ENCODE data around the gene DUSP18. TPM values are rescaled to one million over a fixed set of nuclear protein-coding genes. Genes with fewer than 3 reads are reported as not detected.

DUSP18 gene
- total RNA-seq, 1 donor from 2014 or later = 8.0 TPM

DNA sequence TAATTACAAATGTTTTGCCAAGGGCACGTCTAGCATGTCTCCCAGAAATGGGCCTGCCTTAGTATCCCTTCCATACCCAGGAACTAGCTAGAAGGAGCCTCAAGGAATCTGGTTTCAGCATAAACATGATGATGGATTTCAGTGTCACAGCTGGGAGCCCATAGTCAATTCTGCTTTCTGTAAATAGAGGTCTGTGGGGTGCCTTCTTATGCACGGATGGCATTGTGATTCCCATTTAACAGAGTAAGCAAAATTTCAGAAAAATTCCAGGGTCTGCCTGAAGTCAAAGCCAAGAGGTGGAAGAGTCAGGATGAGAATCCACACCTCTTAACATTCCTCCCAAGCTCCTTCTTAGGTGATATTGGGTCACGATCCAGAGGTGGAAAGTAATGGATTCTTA is 12.1 kb downstream of the DUSP18 start:
- Mint-ChIP-seq H3K9me3 (ENCODE audit: unreplicated experiment) (no peaks in the 10 kb centered on the region), H3K4me1 (ENCODE audit: low read depth, unreplicated experiment) (no peaks in the 10 kb centered on the region), H3K4me3 (ENCODE audit: unreplicated experiment) (no peak overlapping the region), H3K27me3 (ENCODE audit: unreplicated experiment) (peaks cover 2% of the 10 kb centered on the region), H3K36me3 (ENCODE audit: unreplicated experiment) (no peaks in the 10 kb centered on the region), H3K27ac (ENCODE audit: unreplicated experiment) (no peak overlapping the region)
- no peak for DNase-seq
- no peak for TF ChIP-seq CTCF (IDR thresholded peaks at IDR 0.05; ENCODE audit: partially characterized antibody, unreplicated experiment)

DNA sequence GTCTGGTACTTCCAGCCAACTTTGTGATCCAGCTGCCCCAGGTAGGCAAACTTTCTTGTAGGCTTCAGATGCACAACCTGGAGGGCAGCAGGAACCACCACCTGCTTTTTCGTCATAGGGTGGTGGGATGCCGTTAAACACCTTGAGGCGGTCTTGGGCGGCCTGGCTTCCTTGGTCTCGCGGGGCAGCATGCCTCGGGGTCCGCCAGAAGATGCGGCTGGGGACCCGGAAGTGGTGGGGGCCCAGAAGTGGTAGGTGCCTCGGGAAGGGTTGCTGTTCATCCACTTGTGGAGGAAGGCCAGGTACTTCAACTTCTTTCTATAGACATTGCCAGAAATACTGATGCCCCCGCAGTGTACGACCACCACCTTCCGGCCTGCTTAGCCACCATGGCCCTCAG is 13.3 kb downstream of the DUSP18 start:
- Mint-ChIP-seq H3K9me3 (ENCODE audit: unreplicated experiment) (no peaks in the 10 kb centered on the region), H3K4me3 (ENCODE audit: unreplicated experiment) (no peak overlapping the region), H3K27ac (ENCODE audit: unreplicated experiment) (no peak overlapping the region), H3K27me3 (ENCODE audit: unreplicated experiment) (peaks cover 2% of the 10 kb centered on the region), H3K36me3 (ENCODE audit: unreplicated experiment) (no peaks in the 10 kb centered on the region), H3K4me1 (ENCODE audit: low read depth, unreplicated experiment) (no peaks in the 10 kb centered on the region)
- no peak for TF ChIP-seq CTCF (IDR thresholded peaks at IDR 0.05; ENCODE audit: partially characterized antibody, unreplicated experiment)
- no peak for DNase-seq

DNA sequence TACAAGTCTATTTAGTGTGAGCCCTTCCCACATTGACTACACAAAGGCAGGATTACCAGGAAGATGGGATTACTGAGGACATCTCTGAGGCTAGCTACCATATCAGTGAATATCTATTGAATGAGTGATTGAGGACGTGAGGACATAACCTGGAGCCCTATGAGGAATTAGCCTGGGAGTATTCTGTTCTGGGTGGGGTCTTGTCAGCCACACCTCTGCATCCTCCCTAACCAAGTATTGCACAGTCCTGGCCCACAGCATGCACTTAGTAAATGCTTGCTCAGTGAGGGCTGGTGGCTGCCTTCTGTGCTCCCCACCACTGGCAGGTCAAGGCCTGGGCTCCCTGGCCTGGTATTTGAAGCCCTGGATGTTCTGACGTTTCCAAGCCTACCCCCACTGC is 14.8 kb downstream of the DUSP18 start:
- no peak for DNase-seq
- H3K27me3 Mint-ChIP-seq (ENCODE audit: unreplicated experiment) = peaks cover 2% of the 10 kb centered on the region
- no peak for TF ChIP-seq CTCF (IDR thresholded peaks at IDR 0.05; ENCODE audit: partially characterized antibody, unreplicated experiment)
- no peaks in the 10 kb centered on the region for H3K4me1 Mint-ChIP-seq (ENCODE audit: low read depth, unreplicated experiment)
- H3K4me3 Mint-ChIP-seq (ENCODE audit: unreplicated experiment) = no peak overlapping the region
- no peak overlapping the region for H3K27ac Mint-ChIP-seq (ENCODE audit: unreplicated experiment)
- peaks cover 2% of the 10 kb centered on the region for H3K9me3 Mint-ChIP-seq (ENCODE audit: unreplicated experiment)
- no peaks in the 10 kb centered on the region for H3K36me3 Mint-ChIP-seq (ENCODE audit: unreplicated experiment)

DNA sequence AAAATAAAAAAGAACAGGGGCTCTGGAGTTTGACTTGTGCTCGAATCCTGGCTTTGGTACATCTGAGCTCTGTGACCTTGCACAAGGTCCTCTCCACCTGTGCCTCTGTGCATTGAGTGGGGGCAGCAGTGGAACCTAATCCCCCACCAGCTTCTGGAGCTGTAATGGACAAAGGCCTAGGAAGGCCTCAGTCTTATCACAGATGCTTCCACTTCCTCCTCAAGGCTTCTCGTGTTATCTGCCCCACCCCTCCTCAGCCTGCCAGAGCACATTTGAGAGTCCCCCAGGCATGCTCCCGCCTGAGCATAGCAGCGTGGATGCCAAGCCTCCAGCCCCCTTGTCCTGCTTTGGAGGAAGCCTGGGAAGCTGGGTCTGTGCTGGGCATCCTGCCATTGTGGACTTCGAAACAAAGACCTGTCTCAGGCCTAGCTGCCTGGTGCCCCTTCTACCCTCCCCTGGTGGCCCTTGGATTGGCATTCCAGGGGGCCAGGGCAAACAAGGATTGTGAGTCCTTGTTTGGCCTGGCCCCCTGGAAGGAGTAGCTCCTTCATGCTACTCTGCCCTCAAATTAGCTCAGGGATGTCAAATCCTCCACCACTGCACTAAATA is 17.1 kb downstream of the DUSP18 start:
- no peak for TF ChIP-seq CTCF (IDR thresholded peaks at IDR 0.05; ENCODE audit: partially characterized antibody, unreplicated experiment)
- Mint-ChIP-seq H3K27ac (ENCODE audit: unreplicated experiment) (no peak overlapping the region), H3K9me3 (ENCODE audit: unreplicated experiment) (peaks cover 2% of the 10 kb centered on the region), H3K4me3 (ENCODE audit: unreplicated experiment) (no peak overlapping the region), H3K4me1 (ENCODE audit: low read depth, unreplicated experiment) (no peaks in the 10 kb centered on the region), H3K27me3 (ENCODE audit: unreplicated experiment) (peaks cover 2% of the 10 kb centered on the region), H3K36me3 (ENCODE audit: unreplicated experiment) (no peaks in the 10 kb centered on the region)
- DNase-seq = no peak

DNA sequence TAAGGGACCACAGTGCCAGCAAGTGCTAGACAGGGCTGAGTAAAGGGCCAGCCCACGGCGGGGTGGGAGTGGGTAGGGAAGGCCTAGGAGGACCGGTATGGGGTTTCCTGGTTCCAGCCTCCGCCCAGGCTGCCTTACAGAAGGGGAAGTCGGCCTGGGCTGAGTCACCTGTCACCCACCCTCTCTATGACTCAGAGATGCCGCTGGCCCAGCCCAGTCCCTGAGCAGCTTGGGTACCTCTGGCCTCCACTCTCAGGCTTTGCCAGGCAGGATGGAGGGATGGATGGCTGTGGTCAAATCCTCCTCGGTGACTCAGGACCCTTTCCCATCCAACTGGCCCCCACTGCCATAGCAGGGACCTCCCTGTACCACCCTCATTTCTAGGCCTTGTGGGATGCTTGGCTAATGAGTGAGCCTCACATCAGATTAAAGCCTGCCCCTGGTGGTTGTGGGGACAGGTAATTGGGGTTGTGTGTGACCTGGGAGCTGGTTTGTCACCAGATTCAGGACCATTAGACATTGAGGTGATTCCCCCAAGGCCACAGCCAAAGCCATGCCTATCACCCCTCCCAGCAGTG is 18.2 kb downstream of the DUSP18 start:
- TF ChIP-seq CTCF (IDR thresholded peaks at IDR 0.05; ENCODE audit: partially characterized antibody, unreplicated experiment) = no peak
- Mint-ChIP-seq H3K4me3 (ENCODE audit: unreplicated experiment) (no peak overlapping the region), H3K27me3 (ENCODE audit: unreplicated experiment) (peaks cover 2% of the 10 kb centered on the region), H3K4me1 (ENCODE audit: low read depth, unreplicated experiment) (no peaks in the 10 kb centered on the region), H3K27ac (ENCODE audit: unreplicated experiment) (no peak overlapping the region), H3K36me3 (ENCODE audit: unreplicated experiment) (no peaks in the 10 kb centered on the region), H3K9me3 (ENCODE audit: unreplicated experiment) (peaks cover 2% of the 10 kb centered on the region)
- DNase-seq = no peak
